ENCODE results near the gene HHAT. TPM values are rescaled to one million over a fixed set of nuclear protein-coding genes. Genes with fewer than 3 reads are reported as not detected.

HHAT gene
- polyA plus RNA-seq, 1 donor from 2014 or later: 5.3 TPM

- Histone ChIP-seq H3K36me3 (ENCODE audit: insufficient read depth, low read length) (no peaks in the 10 kb centered on the region), H3K4me2 (ENCODE audit: low read length) (no peak overlapping the region), H3K9me2 (ENCODE audit: insufficient read depth, low read length) (no peaks in the 10 kb centered on the region), H3K79me2 (replicated peaks; ENCODE audit: insufficient read depth, low read length) (no peaks in the 10 kb centered on the region), H3K27ac (ENCODE audit: low read length) (no peak overlapping the region), H4K20me1 (ENCODE audit: insufficient read depth) (no peaks in the 10 kb centered on the region), H3K27me3 (ENCODE audit: insufficient read depth, low read depth, low read length) (no peaks in the 10 kb centered on the region), H2AFZ (ENCODE audit: low read depth, low read length) (no peak overlapping the region), H3F3A (ENCODE audit: insufficient read depth, low read length, poor library complexity, severe bottlenecking) (no peaks in the 10 kb centered on the region), H3K9ac (ENCODE audit: low read length) (no peak overlapping the region), H3K9me3 (ENCODE audit: low read length) (no peaks in the 10 kb centered on the region), H3K4me3 (ENCODE audit: low read length) (no peak overlapping the region)
- TF ChIP-seq POLR2AphosphoS5 (IDR thresholded peaks at IDR 0.05) (no peak), SMC3 (conservative IDR thresholded peaks at IDR 0.05; ENCODE audit: poor library complexity) (no peak), TAF1 (IDR thresholded peaks at IDR 0.05; ENCODE audit: low read depth) (no peak), CTCF (IDR thresholded peaks at IDR 0.05; ENCODE audit: poor library complexity, severe bottlenecking) (no peak), EZH2 (IDR thresholded peaks at IDR 0.05; ENCODE audit: borderline replicate concordance, insufficient read depth, low read length, poor library complexity, severe bottlenecking) (no peak), MXI1 (conservative IDR thresholded peaks at IDR 0.05; ENCODE audit: poor library complexity, severe bottlenecking) (no peak), RAD21 (conservative IDR thresholded peaks at IDR 0.05) (no peak), EP300 (conservative IDR thresholded peaks at IDR 0.05; ENCODE audit: poor library complexity, severe bottlenecking) (no peak)
Measured at GRCh38 chr1:210558302-210558701, 229.6 kb downstream of the HHAT start.

- Histone ChIP-seq H2AFZ (ENCODE audit: low read depth, low read length) (no peak overlapping the region), H3K79me2 (replicated peaks; ENCODE audit: insufficient read depth, low read length) (no peaks in the 10 kb centered on the region), H3K27me3 (ENCODE audit: insufficient read depth, low read depth, low read length) (no peaks in the 10 kb centered on the region), H3K9ac (ENCODE audit: low read length) (no peak overlapping the region), H3K9me2 (ENCODE audit: insufficient read depth, low read length) (no peaks in the 10 kb centered on the region), H3K4me2 (ENCODE audit: low read length) (no peak overlapping the region), H3K4me3 (ENCODE audit: low read length) (no peak overlapping the region), H3F3A (ENCODE audit: insufficient read depth, low read length, poor library complexity, severe bottlenecking) (no peaks in the 10 kb centered on the region), H3K36me3 (ENCODE audit: insufficient read depth, low read length) (no peaks in the 10 kb centered on the region), H3K9me3 (ENCODE audit: low read length) (no peaks in the 10 kb centered on the region), H3K27ac (ENCODE audit: low read length) (no peak overlapping the region), H4K20me1 (ENCODE audit: insufficient read depth) (no peaks in the 10 kb centered on the region)
- TF ChIP-seq MXI1 (conservative IDR thresholded peaks at IDR 0.05; ENCODE audit: poor library complexity, severe bottlenecking) (no peak), EZH2 (IDR thresholded peaks at IDR 0.05; ENCODE audit: borderline replicate concordance, insufficient read depth, low read length, poor library complexity, severe bottlenecking) (no peak), REST (IDR thresholded peaks at IDR 0.05; ENCODE audit: borderline replicate concordance) (no peak), EP300 (conservative IDR thresholded peaks at IDR 0.05; ENCODE audit: poor library complexity, severe bottlenecking) (no peak), POLR2AphosphoS5 (IDR thresholded peaks at IDR 0.05) (no peak), RAD21 (conservative IDR thresholded peaks at IDR 0.05) (no peak), SMC3 (conservative IDR thresholded peaks at IDR 0.05; ENCODE audit: poor library complexity) (no peak), TAF1 (IDR thresholded peaks at IDR 0.05; ENCODE audit: low read depth) (no peak), CTCF (IDR thresholded peaks at IDR 0.05; ENCODE audit: poor library complexity, severe bottlenecking) (no peak)
Measured at GRCh38 chr1:210565306-210565705, 236.6 kb downstream of the HHAT start.
